Activated gamma-delta T cell treated with Interleukin-2 at 50 U/mL for 16 hours (primary cell): ENCODE results near the gene INTS2.
"Not testable (repeated sequence)": the region's sequence is repeated elsewhere in the genome, so short reads cannot be mapped to it uniquely, and the experiment has no call there.

Source experiments
- DNase-seq: peaks from one replicate; pipeline ENCODE4 v3.0.0-alpha.2; 2020

Gene INTS2, protein sequence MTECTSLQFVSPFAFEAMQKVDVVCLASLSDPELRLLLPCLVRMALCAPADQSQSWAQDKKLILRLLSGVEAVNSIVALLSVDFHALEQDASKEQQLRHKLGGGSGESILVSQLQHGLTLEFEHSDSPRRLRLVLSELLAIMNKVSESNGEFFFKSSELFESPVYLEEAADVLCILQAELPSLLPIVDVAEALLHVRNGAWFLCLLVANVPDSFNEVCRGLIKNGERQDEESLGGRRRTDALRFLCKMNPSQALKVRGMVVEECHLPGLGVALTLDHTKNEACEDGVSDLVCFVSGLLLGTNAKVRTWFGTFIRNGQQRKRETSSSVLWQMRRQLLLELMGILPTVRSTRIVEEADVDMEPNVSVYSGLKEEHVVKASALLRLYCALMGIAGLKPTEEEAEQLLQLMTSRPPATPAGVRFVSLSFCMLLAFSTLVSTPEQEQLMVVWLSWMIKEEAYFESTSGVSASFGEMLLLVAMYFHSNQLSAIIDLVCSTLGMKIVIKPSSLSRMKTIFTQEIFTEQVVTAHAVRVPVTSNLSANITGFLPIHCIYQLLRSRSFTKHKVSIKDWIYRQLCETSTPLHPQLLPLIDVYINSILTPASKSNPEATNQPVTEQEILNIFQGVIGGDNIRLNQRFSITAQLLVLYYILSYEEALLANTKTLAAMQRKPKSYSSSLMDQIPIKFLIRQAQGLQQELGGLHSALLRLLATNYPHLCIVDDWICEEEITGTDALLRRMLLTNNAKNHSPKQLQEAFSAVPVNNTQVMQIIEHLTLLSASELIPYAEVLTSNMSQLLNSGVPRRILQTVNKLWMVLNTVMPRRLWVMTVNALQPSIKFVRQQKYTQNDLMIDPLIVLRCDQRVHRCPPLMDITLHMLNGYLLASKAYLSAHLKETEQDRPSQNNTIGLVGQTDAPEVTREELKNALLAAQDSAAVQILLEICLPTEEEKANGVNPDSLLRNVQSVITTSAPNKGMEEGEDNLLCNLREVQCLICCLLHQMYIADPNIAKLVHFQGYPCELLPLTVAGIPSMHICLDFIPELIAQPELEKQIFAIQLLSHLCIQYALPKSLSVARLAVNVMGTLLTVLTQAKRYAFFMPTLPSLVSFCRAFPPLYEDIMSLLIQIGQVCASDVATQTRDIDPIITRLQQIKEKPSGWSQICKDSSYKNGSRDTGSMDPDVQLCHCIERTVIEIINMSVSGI

DNA sequence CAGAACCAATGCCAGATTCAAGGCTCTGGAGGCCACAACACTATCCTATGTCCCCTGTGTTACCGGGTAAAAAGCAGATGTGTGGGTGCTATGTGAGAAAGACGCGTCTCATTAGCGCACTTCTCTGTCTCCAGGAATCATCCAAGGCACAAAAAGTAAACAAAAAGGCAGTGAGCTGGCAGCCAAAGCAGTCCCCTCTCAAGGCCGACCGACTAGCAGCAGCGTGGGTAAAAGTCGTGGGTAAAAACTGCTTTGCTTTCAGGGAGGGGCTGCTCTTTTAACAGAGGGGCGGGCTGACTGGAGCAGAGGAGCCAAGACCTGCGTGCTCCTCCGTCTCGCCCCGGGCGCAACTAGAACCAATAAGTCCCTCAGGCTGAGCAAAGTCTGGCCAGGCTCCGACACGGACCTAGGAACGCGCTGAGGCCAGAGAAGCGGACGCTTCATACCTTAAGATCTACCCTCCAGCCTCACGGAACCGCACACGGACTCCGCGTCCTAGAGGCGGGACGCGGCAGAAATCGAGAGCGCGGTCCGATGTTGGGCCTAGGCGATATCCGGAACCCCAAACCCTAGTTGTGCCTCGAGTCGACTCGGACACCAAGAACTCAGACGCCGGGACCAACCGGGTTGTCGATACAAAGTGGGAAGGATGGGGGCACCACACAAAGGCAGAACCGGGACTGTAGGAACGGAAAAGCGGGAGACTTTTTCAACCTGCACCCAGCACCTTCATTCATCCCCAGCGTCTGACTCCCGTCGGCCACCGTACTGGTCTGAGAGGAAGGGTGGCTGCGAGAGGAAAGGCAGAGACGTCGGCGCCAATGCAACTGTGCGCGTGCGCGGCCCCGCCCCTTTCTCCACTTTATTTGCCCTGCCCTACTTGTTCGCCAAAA is at the start of gene INTS2:
INTS2 (minus strand) TSS at position 775 of the 893 bp plus-strand sequence. CDS start 1,338 bp downstream, outside the sequence.
- peak; percentile 95 for DNase-seq

DNA sequence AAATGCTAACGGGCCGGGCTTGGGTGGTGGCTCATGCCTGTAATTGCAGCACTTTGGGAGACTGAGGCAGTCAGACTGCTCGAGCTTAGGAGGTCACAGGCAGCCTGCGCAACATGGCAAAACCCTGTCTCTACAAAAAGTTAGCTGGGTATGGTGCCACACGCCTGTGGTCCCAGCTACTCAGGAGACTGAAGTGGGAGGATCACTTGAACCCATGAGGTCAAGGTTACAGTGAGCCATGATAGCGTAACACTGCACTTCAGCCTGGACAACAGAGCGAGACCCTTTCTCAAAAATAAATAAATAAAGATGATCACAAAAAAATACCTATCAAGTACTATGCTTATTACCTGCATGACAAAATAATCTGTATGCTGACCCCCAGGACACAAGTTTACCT is 46.3 kb upstream of the INTS2 start:
- DNase-seq, result no peak

DNA sequence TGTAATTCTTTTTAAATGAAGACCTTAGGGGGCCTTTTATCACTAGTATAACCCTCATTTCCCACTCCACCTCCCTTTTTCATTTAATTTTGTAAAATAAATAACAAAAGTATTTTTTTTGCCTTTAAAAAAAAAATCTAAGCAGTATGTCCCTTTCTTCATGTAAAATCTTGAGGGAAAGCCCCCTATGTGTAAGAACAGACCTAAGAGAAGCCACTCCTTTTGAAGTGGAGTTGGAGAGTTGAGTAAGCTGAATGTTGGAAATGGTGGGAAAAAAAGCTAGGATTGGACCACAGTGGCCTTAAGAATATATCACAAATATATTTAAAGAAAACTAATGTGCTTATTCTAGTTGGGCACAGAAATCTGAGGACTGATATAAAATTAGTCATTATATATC is 44.5 kb upstream of the INTS2 start:
- no peak for DNase-seq

DNA sequence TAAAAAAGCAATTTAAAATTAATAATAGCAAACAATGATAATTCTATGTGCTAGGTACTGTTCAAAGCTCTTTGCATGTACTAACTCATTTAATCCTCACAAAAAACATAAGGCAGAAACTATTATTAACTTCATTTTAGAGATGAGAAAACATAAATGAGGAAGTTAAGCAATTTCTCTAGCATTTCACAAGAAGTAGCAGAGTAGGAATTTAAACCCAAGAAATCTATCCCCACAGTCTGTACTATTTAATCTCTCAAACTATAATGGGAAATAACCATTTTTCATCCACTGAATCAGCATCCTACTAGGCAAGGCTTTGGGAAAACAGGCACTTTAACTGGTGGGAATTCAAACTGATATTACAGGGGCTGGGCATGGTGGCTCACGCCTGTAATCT is 42.2 kb upstream of the INTS2 start:
- no peak for DNase-seq

DNA sequence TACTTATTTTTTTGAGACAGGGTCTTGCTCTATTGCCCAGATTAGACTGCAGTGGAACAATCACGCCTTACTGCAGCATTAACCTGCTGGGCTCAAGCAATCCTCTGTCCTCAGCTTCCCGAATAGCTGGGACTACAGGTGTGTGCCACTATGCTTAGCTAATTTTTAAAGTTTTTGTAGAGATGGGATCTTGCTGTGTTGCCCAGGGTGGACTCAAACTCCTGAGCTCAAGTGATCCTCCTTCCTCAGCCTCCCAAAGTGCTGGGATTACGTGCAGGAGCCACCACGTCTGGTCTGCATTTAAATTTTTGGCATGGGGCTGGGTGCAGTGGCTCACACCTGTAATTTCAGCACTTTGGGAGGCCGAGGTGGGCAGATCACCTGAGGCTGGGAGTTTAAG is 41.0 kb upstream of the INTS2 start:
- no peak for DNase-seq

DNA sequence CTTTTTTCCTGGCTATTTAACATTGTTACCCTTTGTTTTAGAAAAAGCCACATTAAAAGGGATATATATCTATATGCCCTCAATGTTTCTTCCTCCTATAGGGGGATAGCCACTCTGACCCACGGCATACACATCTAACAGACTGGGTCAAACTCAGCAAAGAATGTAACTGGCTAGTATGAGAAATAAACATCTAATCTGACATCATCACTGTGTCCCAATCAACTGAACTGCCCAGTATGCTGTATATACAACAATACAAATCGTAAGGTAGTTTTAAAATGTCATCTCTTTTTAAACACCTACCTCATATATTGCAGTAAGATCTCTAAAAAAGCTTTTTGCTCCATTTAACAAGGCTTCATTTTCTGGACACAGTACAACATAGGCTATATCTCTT is 39.9 kb upstream of the INTS2 start:
- DNase-seq, result no peak

DNA sequence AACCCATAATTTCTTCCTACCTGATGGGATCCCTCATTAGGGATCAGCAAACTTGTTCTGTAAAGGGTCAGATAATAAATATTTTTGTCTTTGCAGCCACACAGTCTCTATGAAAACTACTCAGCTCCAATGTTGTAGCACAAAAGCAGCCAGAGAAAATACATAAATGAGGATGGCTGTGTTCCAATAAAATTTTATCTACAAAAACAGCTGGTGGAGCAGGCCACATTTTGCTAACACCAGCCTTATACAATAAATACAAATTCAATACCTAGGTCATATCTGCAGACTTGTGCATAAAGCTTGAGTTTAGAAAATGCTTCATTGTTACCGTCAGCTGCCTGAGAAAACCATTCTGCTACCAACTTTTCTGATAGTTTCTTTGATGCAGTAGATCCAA is 38.4 kb upstream of the INTS2 start:
- DNase-seq, result no peak

DNA sequence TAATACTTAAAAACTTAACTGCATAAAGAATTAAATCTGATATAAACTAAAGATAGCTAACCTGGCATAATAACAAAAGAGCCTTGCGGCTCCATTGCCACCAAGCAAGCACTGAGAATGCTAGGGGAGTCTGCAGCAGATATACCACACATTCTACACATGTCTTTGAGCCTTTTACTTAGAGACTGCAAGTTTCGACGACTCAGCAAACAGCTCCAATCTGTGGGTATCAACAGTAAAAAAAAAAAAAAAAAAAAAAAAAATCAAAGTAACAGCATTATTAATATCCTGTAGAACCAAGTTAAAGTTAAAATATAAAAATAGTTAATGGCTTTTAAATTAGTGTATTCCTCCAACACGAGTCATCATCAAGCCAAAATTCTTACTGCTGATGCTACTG is 27.8 kb upstream of the INTS2 start:
- no peak for DNase-seq

DNA sequence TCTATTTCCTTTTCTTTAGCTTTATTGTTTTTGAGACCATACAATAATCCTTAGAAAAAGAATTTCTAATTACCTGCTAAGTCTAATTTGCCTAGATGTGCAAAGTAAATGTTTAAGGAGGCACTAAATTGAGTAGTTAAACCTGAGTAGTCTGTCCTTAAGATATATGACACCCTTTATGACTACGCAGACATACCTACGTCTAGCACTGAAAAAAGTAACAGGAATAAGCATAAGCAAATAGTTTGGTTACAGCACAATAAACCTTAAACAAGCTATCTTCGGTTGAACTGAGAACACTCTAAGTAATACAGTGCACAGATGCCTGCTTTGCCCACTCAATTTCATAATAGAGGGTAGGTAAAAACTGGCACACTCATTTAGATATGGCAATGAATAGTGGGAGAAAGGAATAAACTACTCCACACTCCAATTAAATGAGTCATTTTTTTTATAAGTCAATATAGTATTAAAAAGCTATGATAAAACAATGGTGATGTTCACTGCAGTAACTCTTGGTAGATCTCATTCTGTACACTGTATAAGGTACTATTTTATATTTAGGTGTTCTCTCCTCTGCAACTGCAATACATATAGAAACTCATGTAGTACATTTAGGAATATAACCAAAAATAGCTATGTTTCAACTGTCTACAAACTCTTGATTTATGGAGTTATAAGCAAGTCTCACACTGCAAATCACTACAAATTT is 19.7 kb upstream of the INTS2 start:
- DNase-seq, result no peak

DNA sequence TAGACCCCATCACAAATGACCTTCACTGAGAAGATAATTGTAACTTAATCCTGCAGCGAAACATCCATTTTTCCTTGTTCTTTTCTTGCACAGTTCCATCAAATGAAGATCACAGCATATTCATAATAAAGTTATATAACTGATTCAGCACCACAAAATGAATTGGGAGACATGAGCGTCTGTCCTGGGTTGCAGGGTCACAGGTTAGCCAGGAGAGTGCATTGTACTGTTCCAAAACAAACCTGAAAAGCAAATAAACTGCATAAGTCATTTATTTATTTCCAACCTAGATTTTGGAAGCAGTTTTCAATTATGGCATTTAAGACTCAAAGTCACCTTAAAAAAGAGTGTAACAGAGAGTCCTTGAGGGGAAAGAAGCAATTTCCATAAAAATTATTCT is 18.6 kb upstream of the INTS2 start:
- DNase-seq, result no peak

DNA sequence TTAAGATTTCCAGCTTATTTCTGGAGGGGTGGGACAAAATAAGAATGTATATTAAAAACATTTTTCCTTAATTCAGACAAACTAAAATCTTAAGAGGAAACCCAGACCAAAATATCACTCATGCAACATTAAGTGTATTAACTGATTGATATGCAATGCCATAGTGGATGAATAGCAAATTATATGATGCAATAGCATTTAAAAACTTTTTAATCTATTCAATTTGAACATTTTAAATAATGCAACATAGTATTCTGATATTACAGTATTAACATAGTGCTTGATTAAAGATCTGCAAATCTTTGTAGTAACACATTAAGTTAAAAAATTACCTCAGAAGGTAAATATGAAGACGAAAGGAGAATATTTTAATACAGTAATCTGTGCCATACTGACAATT is 15.3 kb upstream of the INTS2 start:
- no peak for DNase-seq

DNA sequence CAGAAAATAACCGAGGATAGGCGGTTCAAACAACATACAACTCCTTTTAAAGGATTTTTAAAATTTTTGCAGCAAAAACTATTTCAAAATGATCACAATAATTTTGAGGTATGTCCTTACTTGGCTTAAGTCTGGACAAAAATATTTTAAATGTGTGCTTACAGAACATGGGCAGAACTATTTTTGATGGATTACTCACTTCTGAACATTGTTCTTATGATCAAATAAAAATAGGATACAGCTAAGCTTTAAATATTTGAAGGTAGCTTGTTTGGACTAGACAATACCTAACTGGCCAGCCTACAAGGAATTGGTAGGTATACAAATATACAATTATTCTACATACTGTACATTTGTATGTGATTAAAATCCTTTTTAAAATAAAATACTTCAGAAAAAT is 14.3 kb upstream of the INTS2 start:
- DNase-seq, result no peak

DNA sequence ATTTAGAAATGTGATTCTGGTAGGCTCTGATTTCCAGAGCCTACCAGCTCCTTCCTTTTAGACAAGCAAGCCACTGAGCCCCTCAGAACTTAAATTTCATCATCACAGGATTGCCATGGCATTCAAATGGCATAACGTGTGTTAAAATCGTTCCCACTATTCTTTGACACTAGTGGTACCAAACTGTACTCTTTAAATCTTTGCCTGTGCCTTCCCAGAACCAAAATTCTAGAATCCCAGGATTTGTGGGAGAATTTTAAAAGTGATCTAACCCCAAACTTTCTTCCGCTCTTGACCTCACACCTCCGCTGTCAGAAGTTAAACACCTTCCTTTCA is 287 bp upstream of the INTS2 start:
- no peak for DNase-seq

DNA sequence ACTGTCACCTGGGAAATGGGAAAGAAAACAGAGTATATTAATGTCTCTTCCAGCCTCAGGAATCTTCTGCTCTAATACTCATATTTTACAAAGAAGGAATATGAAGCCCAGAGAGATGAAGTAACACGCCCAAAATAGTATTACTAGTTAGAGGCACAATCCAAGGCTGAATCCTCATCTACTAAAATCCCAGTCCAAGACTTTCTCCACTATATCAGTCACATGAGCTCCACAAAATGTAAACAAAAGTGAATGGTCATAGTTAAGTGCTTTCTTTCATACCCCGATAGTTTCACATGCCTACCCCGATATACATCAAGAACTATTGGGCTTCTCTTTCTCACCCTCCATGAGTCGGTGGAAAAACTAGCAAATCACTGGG is 965 bp downstream of the INTS2 start:
- DNase-seq, result no peak

DNA sequence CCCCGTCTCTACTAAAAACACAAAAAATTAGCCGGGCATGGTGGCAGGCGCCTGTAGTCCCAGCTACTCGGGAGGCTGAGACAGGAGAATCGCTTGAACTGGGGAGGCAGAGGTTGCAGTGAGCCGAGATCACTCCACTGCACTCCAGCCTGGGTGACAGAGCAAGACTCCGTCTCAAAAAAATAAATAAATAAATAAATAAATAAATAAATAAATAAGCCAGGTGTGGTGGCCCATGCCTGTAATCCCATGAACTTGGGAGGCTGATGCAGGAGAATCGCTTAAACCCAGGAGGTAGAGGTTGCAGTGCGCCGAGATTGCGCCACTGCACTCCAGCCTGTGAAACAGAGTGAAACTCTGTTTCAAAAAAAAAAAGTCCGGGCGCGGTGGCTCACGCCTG is 12.6 kb downstream of the INTS2 start:
- DNase-seq, result not testable (repeated sequence)

DNA sequence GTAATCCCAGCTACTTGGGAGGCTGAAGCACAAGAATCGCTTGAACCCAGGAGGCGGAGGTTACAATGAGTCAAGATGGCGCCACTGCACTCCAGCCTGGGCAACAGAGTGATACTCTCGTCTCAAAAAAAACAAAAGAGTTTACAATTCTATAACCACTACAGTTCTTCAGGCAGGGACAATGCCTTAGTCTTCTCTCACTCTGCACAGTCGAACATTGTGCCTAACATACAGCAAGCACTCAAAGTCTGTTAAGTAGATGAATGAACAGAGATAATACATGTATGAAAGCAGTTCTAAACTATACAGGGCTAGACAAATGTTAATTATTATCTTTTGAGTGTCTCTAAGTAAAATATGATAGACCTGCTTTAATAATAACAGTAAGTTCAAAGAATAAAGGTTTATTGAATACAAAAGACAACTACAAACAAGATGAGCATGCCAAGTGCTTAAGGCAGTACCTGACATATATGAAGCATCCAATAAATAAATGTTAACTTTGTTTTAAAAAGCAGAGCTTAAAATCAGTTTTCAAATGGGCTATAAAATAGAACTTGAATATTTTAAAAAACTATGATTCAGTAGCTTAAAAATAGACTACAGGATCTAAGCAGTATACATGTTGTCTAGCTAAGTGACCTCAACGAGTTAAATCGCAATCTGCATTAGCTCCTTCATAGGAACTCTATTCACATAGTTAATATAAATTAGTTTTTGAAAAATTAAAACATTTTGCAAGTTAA is 19.3 kb downstream of the INTS2 start:
- DNase-seq, result no peak

DNA sequence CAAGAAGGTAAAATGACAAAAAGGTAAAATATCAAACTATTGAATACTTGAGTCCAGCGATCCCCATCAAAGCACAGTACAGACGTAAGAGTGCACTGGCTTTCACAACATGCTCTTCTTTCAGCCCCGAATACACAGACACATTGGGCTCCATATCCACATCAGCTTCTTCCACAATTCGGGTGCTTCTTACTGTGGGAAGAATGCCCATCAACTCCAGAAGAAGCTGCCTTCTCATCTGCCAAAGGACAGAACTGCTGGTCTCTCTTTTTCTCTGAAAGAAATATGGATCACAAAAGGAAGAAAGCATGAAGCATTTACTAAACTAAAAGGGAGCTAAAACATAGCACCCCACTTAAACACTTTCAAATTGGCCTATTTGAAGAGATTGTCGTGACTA is 20.4 kb downstream of the INTS2 start:
- no peak for DNase-seq

DNA sequence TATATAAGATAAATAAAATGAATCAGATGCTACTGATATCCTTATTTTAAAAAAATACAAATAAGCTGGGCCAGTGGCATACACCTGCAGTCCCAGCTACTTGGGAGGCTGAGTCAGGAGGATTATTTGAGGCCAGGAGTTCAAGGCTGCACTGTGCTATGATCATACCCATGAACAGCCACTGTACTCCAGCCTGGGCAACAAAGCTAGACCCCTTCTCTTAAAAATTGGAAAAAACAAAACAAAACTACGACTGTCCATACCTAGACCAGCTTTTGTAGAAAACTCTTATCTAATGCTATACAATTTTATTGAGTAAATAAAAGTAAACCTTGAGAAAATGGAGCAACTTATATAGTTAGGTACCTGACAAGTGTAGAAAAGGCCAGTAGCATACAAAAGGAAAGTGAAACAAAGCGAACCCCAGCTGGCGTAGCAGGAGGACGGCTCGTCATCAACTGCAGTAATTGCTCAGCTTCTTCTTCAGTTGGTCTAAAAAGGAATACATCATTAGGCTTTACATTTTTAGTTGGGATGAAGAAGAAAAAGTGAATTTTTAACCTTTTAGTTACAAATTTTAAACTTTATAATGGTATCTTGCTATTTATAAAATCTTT is 23.6 kb downstream of the INTS2 start:
- DNase-seq, result peak; percentile 5

DNA sequence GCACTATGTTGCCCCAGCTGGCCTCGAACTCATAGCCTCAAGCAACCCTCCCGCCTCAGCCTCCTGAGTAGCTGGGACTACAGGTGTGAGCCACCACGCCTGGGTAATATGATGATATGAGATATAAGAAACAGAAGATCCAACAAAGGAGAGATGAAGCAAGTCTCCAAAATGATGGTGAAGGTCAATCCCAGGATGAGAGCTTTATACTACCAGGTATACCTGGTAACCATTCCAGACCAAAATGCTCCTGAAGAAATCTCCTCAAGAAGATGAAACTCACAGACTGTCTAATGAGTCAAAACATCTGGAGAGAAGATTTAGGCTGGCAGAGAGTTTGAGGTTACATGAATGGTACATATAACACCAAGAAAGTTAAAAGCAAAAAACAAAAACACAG is 24.5 kb downstream of the INTS2 start:
- DNase-seq, result no peak

DNA sequence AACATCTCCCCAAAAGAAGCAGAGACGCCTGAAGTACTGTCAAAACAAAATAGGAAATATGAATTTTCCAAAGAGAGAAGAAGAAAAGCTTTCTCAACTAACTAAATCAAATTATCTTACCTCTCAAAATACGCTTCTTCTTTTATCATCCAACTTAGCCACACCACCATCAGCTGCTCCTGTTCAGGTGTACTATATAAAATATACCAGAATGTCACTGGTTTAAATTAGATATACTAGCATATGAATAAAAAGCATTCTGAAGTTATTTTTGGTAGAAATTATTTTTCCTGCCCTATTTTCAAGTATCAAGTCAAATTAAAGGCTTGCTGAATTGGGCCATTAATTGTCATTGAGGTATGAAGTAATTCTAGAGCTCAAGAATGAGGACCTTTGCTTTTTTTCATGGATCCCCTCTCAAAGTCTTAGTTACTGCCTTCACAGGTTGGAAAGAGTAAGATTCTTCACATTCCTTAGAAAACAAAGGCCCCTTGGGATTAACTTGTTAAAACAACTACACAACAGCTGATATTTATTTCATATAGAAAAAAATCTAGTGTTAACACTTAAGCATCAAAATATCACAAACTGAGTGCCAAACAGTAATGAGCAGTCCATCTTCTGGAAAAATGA is 30.1 kb downstream of the INTS2 start:
- no peak for DNase-seq
